HEK293 (cell line): Measurements from ENCODE around the gene IL24.

Experiments
- CTCF ChIA-PET: fragments of 350-600 bp; formaldehyde crosslinking; extraction: SDS; loops from one replicate; lab custom pipeline; 2021; ENCODE audit warnings: antibody characterized with exemption; lab: Yijun Ruan, JAX
- POLR2A ChIA-PET: fragments of 300-600 bp; formaldehyde crosslinking; extraction: SDS; loops from one replicate; lab custom pipeline; 2020; ENCODE audit warnings: antibody characterized with exemption, inconsistent platforms; lab: Yijun Ruan, JAX
- H3K27ac ChIP-seq: fragments of 200-500 bp; sonication (Bioruptor generic); 2 replicates; pipeline ENCODE4 v1.5.1; 2014; ENCODE audit warnings: low read depth, low read length, control low read depth, inconsistent platforms; ENCODE audit errors: extremely low read depth
- H3K36me3 ChIP-seq, 2 experiments: fragments of 200-500 bp in 1 of 2; sonication (Bioruptor generic) in 1 of 2; 1 replicate in 1 of 2; 2 replicates in 1 of 2; pipeline ENCODE4 v1.5.1; 2014 to 2017; ENCODE audit warnings: inconsistent platforms in 2 of 2, low read length in 2 of 2; ENCODE audit not compliant: control insufficient read depth in 2 of 2, insufficient read depth in 1 of 2
- H3K4me1 ChIP-seq: fragments of 200-500 bp; sonication (Bioruptor generic); 2 replicates; pipeline ENCODE4 v1.5.1; 2014; ENCODE audit warnings: mild to moderate bottlenecking, low read length, inconsistent platforms; ENCODE audit not compliant: control insufficient read depth, insufficient read depth
- H3K4me3 ChIP-seq: 2 replicates; pipeline ENCODE4 v1.5.1; 2011; ENCODE audit warnings: low read depth, mild to moderate bottlenecking, control low read depth, low read length, moderate library complexity
- H3K9me3 ChIP-seq: fragments of 200-500 bp; sonication (Bioruptor generic); 2 replicates; pipeline ENCODE4 v1.5.1; 2014; ENCODE audit warnings: low read depth, low read length, inconsistent platforms; ENCODE audit not compliant: control insufficient read depth, insufficient read depth
- BCL6B ChIP-seq: fragments of 450-650 bp; formaldehyde crosslinking; IDR thresholded peaks from 2 replicates; pipeline ENCODE4 v1.5.1; 2017; ENCODE audit warnings: missing biosample characterization, missing genetic modification characterization
- GLIS1 ChIP-seq: fragments of 450-650 bp; formaldehyde crosslinking; IDR thresholded peaks from 2 replicates; pipeline ENCODE4 v1.5.1; 2016; ENCODE audit warnings: missing biosample characterization, missing genetic modification characterization
- HOXD13 ChIP-seq: sonication (generic); formaldehyde crosslinking; IDR thresholded peaks from 2 replicates; pipeline ENCODE4 v1.8.0; 2022; ENCODE audit warnings: missing genetic modification reagents, borderline replicate concordance
- IKZF3 ChIP-seq: fragments of 450-650 bp; IDR thresholded peaks from 2 replicates; pipeline ENCODE4 v1.5.0; 2018; ENCODE audit warnings: missing biosample characterization, mild to moderate bottlenecking, missing genetic modification characterization, moderate library complexity
- PBX3 ChIP-seq: sonication (generic); formaldehyde crosslinking; IDR thresholded peaks from 2 replicates; pipeline ENCODE4 v1.8.1; 2022; ENCODE audit warnings: mild to moderate bottlenecking, moderate library complexity, missing genetic modification reagents
- SP7 ChIP-seq: fragments of 450-650 bp; formaldehyde crosslinking; IDR thresholded peaks from 2 replicates; pipeline ENCODE4 v1.5.1; 2016; ENCODE audit warnings: missing biosample characterization, missing genetic modification characterization
- ZBTB7A ChIP-seq: fragments of 450-650 bp; formaldehyde crosslinking; IDR thresholded peaks from 2 replicates; pipeline ENCODE4 v1.5.1; 2016; ENCODE audit warnings: low read depth, missing biosample characterization, missing genetic modification characterization
- ZEB2 ChIP-seq: fragments of 450-650 bp; formaldehyde crosslinking; IDR thresholded peaks from 2 replicates; pipeline ENCODE4 v1.5.1; 2016; ENCODE audit warnings: missing biosample characterization, missing genetic modification characterization
- ZFP69B ChIP-seq: fragments of 450-650 bp; formaldehyde crosslinking; IDR thresholded peaks from 2 replicates; pipeline ENCODE4 v1.5.1; 2016; ENCODE audit warnings: missing biosample characterization, missing genetic modification characterization
- ZNF114 ChIP-seq: fragments of 450-650 bp; formaldehyde crosslinking; IDR thresholded peaks from 2 replicates; pipeline ENCODE4 v1.5.0; 2017; ENCODE audit warnings: missing biosample characterization, missing genetic modification characterization
- ZNF26 ChIP-seq: fragments of 450-650 bp; formaldehyde crosslinking; IDR thresholded peaks from 2 replicates; pipeline ENCODE4 v1.5.1; 2016; ENCODE audit warnings: missing biosample characterization, missing genetic modification characterization
- ZNF266 ChIP-seq: fragments of 450-650 bp; formaldehyde crosslinking; IDR thresholded peaks from 2 replicates; pipeline ENCODE4 v1.5.1; 2016; ENCODE audit warnings: missing biosample characterization, missing genetic modification characterization, low read depth
- ZNF302 ChIP-seq: fragments of 450-650 bp; formaldehyde crosslinking; IDR thresholded peaks from 2 replicates; pipeline ENCODE4 v1.5.1; 2016; ENCODE audit warnings: missing biosample characterization, missing genetic modification characterization, low read depth
- ZNF335 ChIP-seq: fragments of 450-650 bp; formaldehyde crosslinking; conservative IDR thresholded peaks from 2 replicates; pipeline ENCODE4 v1.5.1; 2016; ENCODE audit warnings: missing biosample characterization, missing genetic modification characterization
- ZNF391 ChIP-seq: fragments of 450-650 bp; formaldehyde crosslinking; IDR thresholded peaks from 2 replicates; pipeline ENCODE4 v1.5.1; 2016; ENCODE audit warnings: low read depth, missing biosample characterization, missing genetic modification characterization, borderline replicate concordance
- ZNF501 ChIP-seq: fragments of 450-650 bp; formaldehyde crosslinking; IDR thresholded peaks from 2 replicates; pipeline ENCODE4 v1.5.1; 2016; ENCODE audit warnings: missing biosample characterization, missing genetic modification characterization
- ZNF548 ChIP-seq: fragments of 450-650 bp; formaldehyde crosslinking; IDR thresholded peaks from 2 replicates; pipeline ENCODE4 v1.5.1; 2016; ENCODE audit warnings: missing biosample characterization, missing genetic modification characterization
- ZNF629 ChIP-seq: fragments of 450-650 bp; formaldehyde crosslinking; IDR thresholded peaks from 2 replicates; pipeline ENCODE4 v1.5.1; 2017; ENCODE audit warnings: missing biosample characterization, missing genetic modification characterization
- ZNF658 ChIP-seq: fragments of 450-650 bp; formaldehyde crosslinking; IDR thresholded peaks from 2 replicates; pipeline ENCODE4; 2016; ENCODE audit warnings: missing biosample characterization, missing genetic modification characterization
- ZNF692 ChIP-seq: fragments of 450-650 bp; formaldehyde crosslinking; IDR thresholded peaks from 2 replicates; pipeline ENCODE4 v1.5.1; 2016; ENCODE audit warnings: missing biosample characterization, missing genetic modification characterization
- ZNF791 ChIP-seq: fragments of 450-650 bp; formaldehyde crosslinking; IDR thresholded peaks from 2 replicates; pipeline ENCODE4 v1.5.1; 2016; ENCODE audit warnings: missing biosample characterization, missing genetic modification characterization
- ZNF843 ChIP-seq: fragments of 450-650 bp; formaldehyde crosslinking; IDR thresholded peaks from 2 replicates; pipeline ENCODE4 v1.5.1; 2016; ENCODE audit warnings: missing biosample characterization, missing genetic modification characterization
- ZSCAN18 ChIP-seq: fragments of 450-650 bp; formaldehyde crosslinking; IDR thresholded peaks from 2 replicates; pipeline ENCODE4 v1.5.1; 2016; ENCODE audit warnings: missing biosample characterization, missing genetic modification characterization

The IL24 gene

DNA sequence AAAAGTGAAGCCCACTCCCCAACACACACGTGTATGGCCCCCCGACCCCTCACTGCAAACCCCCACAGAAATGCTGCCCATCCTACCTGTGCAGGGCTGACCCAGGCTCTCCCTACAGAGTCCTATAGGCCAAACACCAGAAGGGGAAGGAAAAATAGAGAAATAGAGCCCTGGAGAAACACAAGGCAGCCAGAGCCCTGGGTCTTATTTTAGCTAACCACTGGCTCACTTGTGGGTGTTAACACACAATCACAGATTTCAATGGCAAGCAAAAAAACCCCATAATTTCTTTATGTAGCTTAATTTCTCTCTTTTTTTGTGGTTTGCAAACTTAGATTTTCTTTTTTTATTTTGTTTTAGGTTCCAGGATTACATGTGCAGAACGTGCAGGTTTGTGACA, 50.0 kb downstream of the IL24 start:
- POLR2A ChIA-PET, result no interaction called here

GRCh38 chr1:206949208-206949607, 52.0 kb downstream of the IL24 start:
- ChIA-PET POLR2A (no interaction called here), CTCF (interaction anchor here (2.8 kb wide), 1 partner anchor 13 kb away, joined by 13 read pairs; no protein-coding TSS in a partner anchor)
- TF ChIP-seq IKZF3 (tag by site-specific recombination) (no peak), BCL6B (no peak), ZNF114 (tag by site-specific recombination) (no peak), ZNF791 (tag by site-specific recombination) (no peak), ZFP69B (tag by site-specific recombination) (no peak), ZNF548 (tag by site-specific recombination) (no peak), ZBTB7A (tag by site-specific recombination) (no peak), ZNF391 (tag by site-specific recombination) (no peak), ZNF266 (tag by site-specific recombination) (no peak), PBX3 (CRISPR knock-in tag) (no peak), ZSCAN18 (tag by site-specific recombination) (no peak), GLIS1 (no peak), ZNF26 (tag by site-specific recombination) (no peak), ZNF658 (tag by site-specific recombination) (no peak), ZNF629 (tag by site-specific recombination) (no peak)
- no peak overlapping the region for H3K27ac ChIP-seq
- H3K36me3 ChIP-seq, result no peaks in the 10 kb centered on the region
- H3K9me3 ChIP-seq, result no peaks in the 10 kb centered on the region
- no peaks in the 10 kb centered on the region for H3K4me1 ChIP-seq
- no peak overlapping the region for H3K4me3 ChIP-seq

More for the DNA sequence above, 50.0 kb downstream of the IL24 start:
- Histone ChIP-seq H3K4me3 (no peak overlapping the region), H3K36me3 (no peaks in the 10 kb centered on the region), H3K27ac (no peak overlapping the region), H3K4me1 (peaks cover under 1% of the 10 kb centered on the region; the same call in 1 of the 2 replicates), H3K9me3 (no peaks in the 10 kb centered on the region)
- CTCF ChIA-PET, result interaction anchor here (1.6 to 3.3 kb wide), 3 partner anchors 12 to 35 kb away, joined by 5 to 9 read pairs (median 5); no protein-coding TSS in a partner anchor
- TF ChIP-seq ZNF335, result no peak
- TF ChIP-seq ZNF843 (tag by site-specific recombination), result no peak
- TF ChIP-seq HOXD13 (CRISPR knock-in tag), result no peak
- no peak for TF ChIP-seq SP7 (tag by site-specific recombination)
- no peak for TF ChIP-seq ZNF302
- TF ChIP-seq ZEB2 (tag by site-specific recombination), result no peak
- no peak for TF ChIP-seq ZNF501 (tag by site-specific recombination)
- TF ChIP-seq ZNF692, result no peak
